DOHH2 (cell line): Measurements from ENCODE around the gene B4GALT1.

ENCODE experiments used
- H3F3A ChIP-seq: fragments of 200-600 bp; sonication (generic), shearing (Covaris generic); 2 replicates; pipeline ENCODE4 v1.6.0; 2016; ENCODE audit warnings: antibody characterized with exemption, mild to moderate bottlenecking; ENCODE audit not compliant: control insufficient read depth, insufficient read depth
- H3K27ac ChIP-seq: fragments of 200-600 bp; sonication (generic); 2 replicates; pipeline ENCODE4 v1.5.1; 2014; ENCODE audit warnings: low read depth, mild to moderate bottlenecking, low read length, moderate library complexity
- H3K27me3 ChIP-seq: fragments of 200-600 bp; sonication (generic); 2 replicates; pipeline ENCODE4 v1.6.1; 2014; ENCODE audit warnings: mild to moderate bottlenecking, low read length, mixed read lengths; ENCODE audit not compliant: control insufficient read depth
- H3K36me3 ChIP-seq: fragments of 200-600 bp; sonication (generic); 2 replicates; pipeline ENCODE4 v1.6.1; 2014; ENCODE audit warnings: mild to moderate bottlenecking, low read length, moderate library complexity, mixed read lengths; ENCODE audit not compliant: control insufficient read depth
- H3K4me1 ChIP-seq: fragments of 200-600 bp; sonication (generic); 2 replicates; pipeline ENCODE4 v1.6.1; 2014; ENCODE audit warnings: mild to moderate bottlenecking, low read length, mixed read lengths; ENCODE audit not compliant: control insufficient read depth
- H3K4me2 ChIP-seq: fragments of 200-600 bp; sonication (generic); 2 replicates; pipeline ENCODE4 v1.6.0; 2014; ENCODE audit warnings: mild to moderate bottlenecking, low read length, moderate library complexity
- H3K4me3 ChIP-seq: fragments of 200-600 bp; sonication (generic); 2 replicates; pipeline ENCODE4 v1.5.1; 2014; ENCODE audit warnings: mild to moderate bottlenecking, low read length, mixed read lengths
- H3K79me2 ChIP-seq: fragments of 200-600 bp; sonication (generic); 2 replicates; pipeline ENCODE4 v1.6.1; 2014; ENCODE audit warnings: mild to moderate bottlenecking, low read length, mixed read lengths; ENCODE audit not compliant: control insufficient read depth
- H3K9me2 ChIP-seq: fragments of 200-600 bp; sonication (generic); replicated peaks from 2 replicates; pipeline ENCODE4 v1.6.1; 2014; ENCODE audit warnings: mild to moderate bottlenecking, low read length, mixed read lengths; ENCODE audit not compliant: control insufficient read depth
- H3K9me3 ChIP-seq: fragments of 200-600 bp; sonication (generic); 2 replicates; pipeline ENCODE4 v1.6.1; 2014; ENCODE audit warnings: antibody characterized with exemption, low read length, mixed read lengths; ENCODE audit not compliant: control insufficient read depth, insufficient read depth
- H4K20me1 ChIP-seq: fragments of 200-600 bp; sonication (generic); 2 replicates; pipeline ENCODE4 v1.6.0; 2014; ENCODE audit warnings: low read depth, mild to moderate bottlenecking, antibody characterized with exemption, low read length, moderate library complexity; ENCODE audit not compliant: control insufficient read depth, insufficient read depth
- EZH2phosphoT487 ChIP-seq: fragments of 200-600 bp; sonication (generic); IDR thresholded peaks from 2 replicates; pipeline ENCODE4 v1.6.1; 2017; ENCODE audit warnings: borderline replicate concordance, mild to moderate bottlenecking, antibody characterized with exemption, low read length, moderate library complexity, mixed read lengths
- TF ChIP-seq, protein P1 (sequence below): fragments of 200-600 bp; sonication (generic); IDR thresholded peaks from one replicate; pipeline ENCODE4 v1.5.1; 2014; ENCODE audit warnings: antibody characterized with exemption, mild to moderate bottlenecking, low read depth, low read length; ENCODE audit not compliant: poor library complexity, severe bottlenecking

B4GALT1 gene

DNA sequence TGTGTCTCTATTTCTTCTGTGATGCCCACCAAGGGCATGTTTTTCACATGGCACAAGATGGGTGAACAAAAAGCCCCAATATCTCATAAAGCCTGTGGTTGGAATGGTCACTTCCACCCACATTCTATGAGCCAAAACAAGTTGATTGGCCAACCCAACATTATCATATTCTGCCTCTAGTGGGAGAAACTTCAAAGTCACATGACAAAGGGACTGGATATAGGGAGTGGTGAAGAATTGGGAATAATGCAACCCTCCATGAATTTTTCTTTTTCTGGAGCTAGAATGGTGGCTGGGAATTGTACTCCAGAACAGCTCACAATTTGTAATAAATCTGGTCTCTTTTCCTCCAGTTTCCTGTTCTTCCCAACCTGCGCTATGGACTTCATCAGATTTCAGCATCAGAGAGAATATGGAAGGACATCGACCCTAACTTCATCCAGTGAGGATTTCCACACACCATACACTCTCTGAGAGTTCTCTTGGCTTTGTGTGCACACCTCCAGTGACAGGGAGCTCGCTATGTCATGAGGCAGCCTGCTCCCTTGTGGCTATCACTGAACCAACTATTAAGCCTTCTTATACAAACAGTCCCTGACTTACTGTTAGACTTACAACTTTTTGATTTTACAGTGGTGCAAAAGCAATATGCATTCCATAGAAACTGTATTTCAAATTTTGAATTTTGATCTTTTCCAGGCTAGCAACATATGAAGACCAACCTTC is 12.0 kb upstream of the B4GALT1 start:
- no peaks in the 10 kb centered on the region for H3K9me2 ChIP-seq
- peaks cover 17% of the 10 kb centered on the region; the same call in 1 of the 2 replicates for H3K27me3 ChIP-seq
- no peaks in the 10 kb centered on the region for H3K9me3 ChIP-seq
- no peak overlapping the region for H3K4me3 ChIP-seq
- H3K36me3 ChIP-seq: no peaks in the 10 kb centered on the region
- no peak overlapping the region for H3K4me2 ChIP-seq
- H3K27ac ChIP-seq: no peak overlapping the region
- H4K20me1 ChIP-seq: no peaks in the 10 kb centered on the region
- no peaks in the 10 kb centered on the region for H3K4me1 ChIP-seq
- no peaks in the 10 kb centered on the region for H3F3A ChIP-seq
- H3K79me2 ChIP-seq: no peaks in the 10 kb centered on the region
- no peak for TF ChIP-seq EZH2phosphoT487
- TF ChIP-seq, protein P1, sequence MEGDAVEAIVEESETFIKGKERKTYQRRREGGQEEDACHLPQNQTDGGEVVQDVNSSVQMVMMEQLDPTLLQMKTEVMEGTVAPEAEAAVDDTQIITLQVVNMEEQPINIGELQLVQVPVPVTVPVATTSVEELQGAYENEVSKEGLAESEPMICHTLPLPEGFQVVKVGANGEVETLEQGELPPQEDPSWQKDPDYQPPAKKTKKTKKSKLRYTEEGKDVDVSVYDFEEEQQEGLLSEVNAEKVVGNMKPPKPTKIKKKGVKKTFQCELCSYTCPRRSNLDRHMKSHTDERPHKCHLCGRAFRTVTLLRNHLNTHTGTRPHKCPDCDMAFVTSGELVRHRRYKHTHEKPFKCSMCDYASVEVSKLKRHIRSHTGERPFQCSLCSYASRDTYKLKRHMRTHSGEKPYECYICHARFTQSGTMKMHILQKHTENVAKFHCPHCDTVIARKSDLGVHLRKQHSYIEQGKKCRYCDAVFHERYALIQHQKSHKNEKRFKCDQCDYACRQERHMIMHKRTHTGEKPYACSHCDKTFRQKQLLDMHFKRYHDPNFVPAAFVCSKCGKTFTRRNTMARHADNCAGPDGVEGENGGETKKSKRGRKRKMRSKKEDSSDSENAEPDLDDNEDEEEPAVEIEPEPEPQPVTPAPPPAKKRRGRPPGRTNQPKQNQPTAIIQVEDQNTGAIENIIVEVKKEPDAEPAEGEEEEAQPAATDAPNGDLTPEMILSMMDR: no peak

DNA sequence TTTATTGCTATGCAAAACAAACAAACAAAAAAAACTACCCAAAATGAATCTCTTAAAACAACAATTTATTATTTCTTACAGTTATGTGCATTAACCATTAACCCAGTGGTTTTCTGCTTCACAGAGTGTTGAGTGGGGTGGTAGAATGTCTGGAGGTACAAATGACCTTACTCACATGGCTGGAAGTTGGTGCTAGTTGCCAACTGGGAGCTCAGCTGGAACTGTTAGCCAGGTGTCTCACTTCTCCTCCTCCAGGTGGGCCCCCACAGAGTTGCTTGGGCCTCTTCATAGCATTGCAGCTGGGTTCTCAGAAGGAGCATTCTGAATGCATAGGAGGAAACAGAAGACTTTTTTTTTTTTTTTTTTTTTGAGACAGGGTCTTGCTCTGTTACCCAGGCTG is 10.5 kb upstream of the B4GALT1 start:
- Histone ChIP-seq H3K4me2 (no peak overlapping the region), H3F3A (no peaks in the 10 kb centered on the region), H3K27ac (no peak overlapping the region), H3K9me3 (no peaks in the 10 kb centered on the region), H3K9me2 (no peaks in the 10 kb centered on the region), H3K36me3 (no peaks in the 10 kb centered on the region), H3K79me2 (no peaks in the 10 kb centered on the region), H3K4me3 (no peak overlapping the region), H4K20me1 (no peaks in the 10 kb centered on the region), H3K4me1 (no peaks in the 10 kb centered on the region), H3K27me3 (peaks cover 17% of the 10 kb centered on the region; the same call in 1 of the 2 replicates)
- TF ChIP-seq, protein P1: no peak

DNA sequence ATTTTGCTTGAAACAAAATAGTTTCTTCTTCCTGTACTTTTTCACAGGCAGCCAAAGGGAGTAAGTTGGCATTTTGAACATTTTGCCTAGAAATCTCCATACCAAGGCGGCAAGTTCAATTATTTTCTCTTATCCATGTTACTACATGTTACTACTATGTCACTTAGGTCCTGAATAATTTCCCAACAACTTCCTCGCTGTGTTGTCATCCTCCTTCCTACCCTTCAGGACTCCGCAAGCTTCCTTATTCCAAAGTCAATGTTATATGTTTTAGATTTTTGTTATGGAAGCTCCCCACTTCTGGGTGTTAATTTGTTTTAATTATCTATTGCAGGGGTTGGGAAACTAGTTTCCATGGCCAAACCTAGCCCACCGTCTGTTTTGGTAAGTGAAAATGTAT is 9.9 kb upstream of the B4GALT1 start:
- H3K4me2 ChIP-seq: no peak overlapping the region
- H3K79me2 ChIP-seq: no peaks in the 10 kb centered on the region
- TF ChIP-seq EZH2phosphoT487: no peak
- TF ChIP-seq, protein P1: no peak
- H3F3A ChIP-seq: no peaks in the 10 kb centered on the region
- H3K36me3 ChIP-seq: no peaks in the 10 kb centered on the region
- no peaks in the 10 kb centered on the region for H4K20me1 ChIP-seq
- H3K4me1 ChIP-seq: no peaks in the 10 kb centered on the region
- H3K27me3 ChIP-seq: peaks cover 15% of the 10 kb centered on the region; the same call in 1 of the 2 replicates
- H3K9me2 ChIP-seq: no peaks in the 10 kb centered on the region
- no peak overlapping the region for H3K27ac ChIP-seq
- H3K4me3 ChIP-seq: no peak overlapping the region
- no peaks in the 10 kb centered on the region for H3K9me3 ChIP-seq
